ENCODE results near the gene CACNA2D4.

Gene CACNA2D4

GRCh38 chr12:1920971-1921370 lies 2.5 kb upstream of the CACNA2D4 start:
- TF ChIP-seq TAF1 (IDR thresholded peaks at IDR 0.05; ENCODE audit: low read depth, low read length) (no peak), PAX5 (IDR thresholded peaks at IDR 0.05; ENCODE audit: insufficient read depth, low read length, severe bottlenecking) (no peak), POU2F2 (IDR thresholded peaks at IDR 0.05; ENCODE audit: low read depth, low read length) (no peak), SPI1 (IDR thresholded peaks at IDR 0.05; ENCODE audit: low read depth, low read length) (peak; percentile 55), POLR2A (IDR thresholded peaks at IDR 0.05; ENCODE audit: low read depth, low read length) (no peak), POLR2AphosphoS5 (IDR thresholded peaks at IDR 0.05; ENCODE audit: low read depth, low read length) (no peak)
- DNase-seq (ENCODE audit: insufficient read length, low spot score) = no peak
- FAIRE-seq = no peak

GRCh38 chr12:1920436-1920835 lies 2.0 kb upstream of the CACNA2D4 start:
- TF ChIP-seq TAF1 (IDR thresholded peaks at IDR 0.05; ENCODE audit: low read depth, low read length) (no peak), POLR2A (IDR thresholded peaks at IDR 0.05; ENCODE audit: low read depth, low read length) (no peak), POU2F2 (IDR thresholded peaks at IDR 0.05; ENCODE audit: low read depth, low read length) (no peak), POLR2AphosphoS5 (IDR thresholded peaks at IDR 0.05; ENCODE audit: low read depth, low read length) (no peak), SPI1 (IDR thresholded peaks at IDR 0.05; ENCODE audit: low read depth, low read length) (no peak), PAX5 (IDR thresholded peaks at IDR 0.05; ENCODE audit: insufficient read depth, low read length, severe bottlenecking) (no peak)
- DNase-seq (ENCODE audit: insufficient read length, low spot score) = no peak
- FAIRE-seq = no peak

- TF ChIP-seq PAX5 (IDR thresholded peaks at IDR 0.05; ENCODE audit: insufficient read depth, low read length, severe bottlenecking) (no peak), SPI1 (IDR thresholded peaks at IDR 0.05; ENCODE audit: low read depth, low read length) (no peak), POLR2A (IDR thresholded peaks at IDR 0.05; ENCODE audit: low read depth, low read length) (no peak)
- FAIRE-seq (no peak), DNase-seq (ENCODE audit: insufficient read length, low spot score) (no peak)
These were observed 1.3 kb upstream of the CACNA2D4 start for GRCh38 chr12:1919763-1920162.

GRCh38 chr12:1919284-1919683 lies 832 bp upstream of the CACNA2D4 start:
- DNase-seq (ENCODE audit: insufficient read length, low spot score) (no peak), FAIRE-seq (no peak)
- TF ChIP-seq TAF1 (IDR thresholded peaks at IDR 0.05; ENCODE audit: low read depth, low read length) (no peak), POU2F2 (IDR thresholded peaks at IDR 0.05; ENCODE audit: low read depth, low read length) (no peak), PAX5 (IDR thresholded peaks at IDR 0.05; ENCODE audit: insufficient read depth, low read length, severe bottlenecking) (no peak), POLR2AphosphoS5 (IDR thresholded peaks at IDR 0.05; ENCODE audit: low read depth, low read length) (no peak), POLR2A (IDR thresholded peaks at IDR 0.05; ENCODE audit: low read depth, low read length) (no peak), SPI1 (IDR thresholded peaks at IDR 0.05; ENCODE audit: low read depth, low read length) (no peak)

GRCh38 chr12:1918884-1919236 lies 408 bp upstream of the CACNA2D4 start:
- no peak for DNase-seq (ENCODE audit: insufficient read length, low spot score)
- FAIRE-seq = no peak
- no peak for TF ChIP-seq SPI1 (IDR thresholded peaks at IDR 0.05; ENCODE audit: low read depth, low read length)
- TF ChIP-seq POLR2AphosphoS5 (IDR thresholded peaks at IDR 0.05; ENCODE audit: low read depth, low read length) = no peak
- TF ChIP-seq POLR2A (IDR thresholded peaks at IDR 0.05; ENCODE audit: low read depth, low read length) = no peak
- no peak for TF ChIP-seq PAX5 (IDR thresholded peaks at IDR 0.05; ENCODE audit: insufficient read depth, low read length, severe bottlenecking)
- TF ChIP-seq TAF1 (IDR thresholded peaks at IDR 0.05; ENCODE audit: low read depth, low read length) = no peak
- TF ChIP-seq POU2F2 (IDR thresholded peaks at IDR 0.05; ENCODE audit: low read depth, low read length) = no peak

GRCh38 chr12:1917172-1918070 lies 1.0 kb downstream of the CACNA2D4 start:
- DNase-seq (ENCODE audit: insufficient read length, low spot score) (no peak), FAIRE-seq (peak; percentile 35)
- TF ChIP-seq TAF1 (IDR thresholded peaks at IDR 0.05; ENCODE audit: low read depth, low read length) (no peak), PAX5 (IDR thresholded peaks at IDR 0.05; ENCODE audit: insufficient read depth, low read length, severe bottlenecking) (no peak), POU2F2 (IDR thresholded peaks at IDR 0.05; ENCODE audit: low read depth, low read length) (no peak), SPI1 (IDR thresholded peaks at IDR 0.05; ENCODE audit: low read depth, low read length) (no peak), POLR2AphosphoS5 (IDR thresholded peaks at IDR 0.05; ENCODE audit: low read depth, low read length) (no peak), POLR2A (IDR thresholded peaks at IDR 0.05; ENCODE audit: low read depth, low read length) (no peak)

GRCh38 chr12:1916371-1917171 lies 1.9 kb downstream of the CACNA2D4 start:
- FAIRE-seq (no peak), DNase-seq (ENCODE audit: insufficient read length, low spot score) (no peak)
- TF ChIP-seq POLR2A (IDR thresholded peaks at IDR 0.05; ENCODE audit: low read depth, low read length) = no peak
- TF ChIP-seq SPI1 (IDR thresholded peaks at IDR 0.05; ENCODE audit: low read depth, low read length) = no peak
- no peak for TF ChIP-seq POU2F2 (IDR thresholded peaks at IDR 0.05; ENCODE audit: low read depth, low read length)
- no peak for TF ChIP-seq TAF1 (IDR thresholded peaks at IDR 0.05; ENCODE audit: low read depth, low read length)
- no peak for TF ChIP-seq POLR2AphosphoS5 (IDR thresholded peaks at IDR 0.05; ENCODE audit: low read depth, low read length)
- no peak for TF ChIP-seq PAX5 (IDR thresholded peaks at IDR 0.05; ENCODE audit: insufficient read depth, low read length, severe bottlenecking)

GRCh38 chr12:1915082-1915968 lies 3.1 kb downstream of the CACNA2D4 start:
- DNase-seq (ENCODE audit: insufficient read length, low spot score) (no peak), FAIRE-seq (no peak)
- TF ChIP-seq SPI1 (IDR thresholded peaks at IDR 0.05; ENCODE audit: low read depth, low read length) (peak; percentile 23; the same call in 1 of the 2 replicates), POU2F2 (IDR thresholded peaks at IDR 0.05; ENCODE audit: low read depth, low read length) (no peak)

All from GM12891 (cell line).